Liver (tissue), 3 donors: Measurements from ENCODE around the gene RRM2.
A peak's percentile ranks its signal among the peaks of the same experiment; 100 is the strongest.

Experiments used
- EGR1 ChIP-seq, 2 donors: IDR thresholded peaks; 2 replicates each; pipeline ENCODE4 v1.6.1; 2016 to 2018; ENCODE audit warnings: antibody characterized with exemption in 2 of 2, low read depth in 2 of 2
- FOXA1 ChIP-seq: IDR thresholded peaks from 2 replicates; pipeline ENCODE4 v1.6.1; 2016; ENCODE audit warnings: antibody characterized with exemption
- HNF4A ChIP-seq, 2 donors: conservative IDR thresholded peaks; 2 replicates each; pipeline ENCODE4 v1.6.1; 2016; ENCODE audit warnings: antibody characterized with exemption in 2 of 2, mild to moderate bottlenecking in 2 of 2
- JUND ChIP-seq, 2 donors: IDR thresholded peaks; 2 replicates each; pipeline ENCODE4 v1.6.1; 2016; ENCODE audit warnings: antibody characterized with exemption in 2 of 2
- RAD21 ChIP-seq, 2 donors: IDR thresholded peaks; 2 replicates each; pipeline ENCODE4 v1.6.1; 2016; ENCODE audit warnings: antibody characterized with exemption in 2 of 2, mild to moderate bottlenecking in 2 of 2
- RXRA ChIP-seq, 2 donors: IDR thresholded peaks; 2 replicates each; pipeline ENCODE4 v1.6.1; 2017 to 2018; ENCODE audit warnings: antibody characterized with exemption in 2 of 2, mild to moderate bottlenecking in 1 of 2
- SP1 ChIP-seq: IDR thresholded peaks from 2 replicates; pipeline ENCODE4 v1.6.1; 2018; ENCODE audit warnings: antibody characterized with exemption, mild to moderate bottlenecking
- TAF1 ChIP-seq: conservative IDR thresholded peaks from 2 replicates; pipeline ENCODE4 v1.6.1; 2016; ENCODE audit warnings: antibody characterized with exemption, mild to moderate bottlenecking
- YY1 ChIP-seq: IDR thresholded peaks from 2 replicates; pipeline ENCODE4 v1.6.1; 2016; ENCODE audit warnings: antibody characterized with exemption, mild to moderate bottlenecking
- TF ChIP-seq, protein P1 (sequence below): fragments of 150-350 bp; IDR thresholded peaks from 2 replicates; pipeline ENCODE4 v1.5.1; 2017; ENCODE audit warnings: improper control_type of control experiment, low read depth, low read length; ENCODE audit not compliant: missing input control
- TF ChIP-seq, protein P2 (sequence below): IDR thresholded peaks from 2 replicates; pipeline ENCODE4 v1.6.1; 2016; ENCODE audit warnings: antibody characterized with exemption
- TF ChIP-seq, protein P3 (sequence below): IDR thresholded peaks from 2 replicates; pipeline ENCODE4 v1.6.1; 2016; ENCODE audit warnings: antibody characterized with exemption
- TF ChIP-seq, protein P4 (sequence below): IDR thresholded peaks from 2 replicates; pipeline ENCODE4 v1.6.1; 2016; ENCODE audit warnings: antibody characterized with exemption
- TF ChIP-seq, protein P5 (sequence below): IDR thresholded peaks from 2 replicates; pipeline ENCODE4 v1.6.1; 2016; ENCODE audit warnings: antibody characterized with exemption, mild to moderate bottlenecking
- donor health status: healthy.
- donor health status: healthy.

DNA sequence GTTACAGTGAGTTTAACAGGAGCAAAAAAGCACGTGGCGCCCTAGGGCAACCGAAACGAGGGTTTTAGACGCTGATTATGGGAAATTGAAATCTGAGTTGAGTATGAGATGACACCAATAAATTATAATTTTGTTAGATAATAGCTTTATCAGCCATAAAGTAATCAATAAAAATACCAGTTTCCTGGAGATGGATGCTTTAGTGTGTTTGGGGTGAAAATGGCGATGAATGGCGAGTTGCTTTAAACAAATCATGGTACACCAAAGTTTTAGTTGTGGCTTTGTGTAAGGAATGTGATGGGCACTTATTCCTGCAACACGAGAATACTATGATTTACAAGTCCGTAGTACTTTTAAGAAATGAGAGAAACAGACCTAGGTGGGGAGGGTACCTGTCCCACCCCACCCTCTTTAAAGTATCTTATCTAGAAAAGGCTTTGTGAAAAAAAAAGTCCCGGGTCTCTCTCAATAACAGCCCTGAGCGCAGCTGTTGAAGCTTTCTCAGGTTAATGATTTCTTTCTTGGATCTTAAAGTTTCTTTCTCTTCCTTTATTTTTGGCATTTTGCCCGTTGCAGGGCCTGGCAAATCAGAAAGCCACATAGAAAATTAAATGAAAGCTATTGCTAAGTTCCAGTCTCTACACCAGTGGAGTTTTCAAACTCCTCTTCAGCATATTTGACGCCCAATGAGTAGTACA, 1.5 kb upstream of the RRM2 start:
- TF ChIP-seq, protein P1, sequence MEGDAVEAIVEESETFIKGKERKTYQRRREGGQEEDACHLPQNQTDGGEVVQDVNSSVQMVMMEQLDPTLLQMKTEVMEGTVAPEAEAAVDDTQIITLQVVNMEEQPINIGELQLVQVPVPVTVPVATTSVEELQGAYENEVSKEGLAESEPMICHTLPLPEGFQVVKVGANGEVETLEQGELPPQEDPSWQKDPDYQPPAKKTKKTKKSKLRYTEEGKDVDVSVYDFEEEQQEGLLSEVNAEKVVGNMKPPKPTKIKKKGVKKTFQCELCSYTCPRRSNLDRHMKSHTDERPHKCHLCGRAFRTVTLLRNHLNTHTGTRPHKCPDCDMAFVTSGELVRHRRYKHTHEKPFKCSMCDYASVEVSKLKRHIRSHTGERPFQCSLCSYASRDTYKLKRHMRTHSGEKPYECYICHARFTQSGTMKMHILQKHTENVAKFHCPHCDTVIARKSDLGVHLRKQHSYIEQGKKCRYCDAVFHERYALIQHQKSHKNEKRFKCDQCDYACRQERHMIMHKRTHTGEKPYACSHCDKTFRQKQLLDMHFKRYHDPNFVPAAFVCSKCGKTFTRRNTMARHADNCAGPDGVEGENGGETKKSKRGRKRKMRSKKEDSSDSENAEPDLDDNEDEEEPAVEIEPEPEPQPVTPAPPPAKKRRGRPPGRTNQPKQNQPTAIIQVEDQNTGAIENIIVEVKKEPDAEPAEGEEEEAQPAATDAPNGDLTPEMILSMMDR, result no peak
- TF ChIP-seq, protein P2, sequence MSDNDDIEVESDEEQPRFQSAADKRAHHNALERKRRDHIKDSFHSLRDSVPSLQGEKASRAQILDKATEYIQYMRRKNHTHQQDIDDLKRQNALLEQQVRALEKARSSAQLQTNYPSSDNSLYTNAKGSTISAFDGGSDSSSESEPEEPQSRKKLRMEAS, result peak; percentile 29
- TF ChIP-seq EGR1 (IDR thresholded peaks at IDR 0.05; ENCODE audit: low read depth in 2 of 2) (no peak), FOXA1 (no peak), RAD21 (IDR thresholded peaks at IDR 0.05) (no peak), TAF1 (no peak), YY1 (no peak), SP1 (no peak), JUND (IDR thresholded peaks at IDR 0.05) (no peak), RXRA (IDR thresholded peaks at IDR 0.05) (no peak), HNF4A (conservative IDR thresholded peaks at IDR 0.05) (no peak)
- TF ChIP-seq, protein P3, sequence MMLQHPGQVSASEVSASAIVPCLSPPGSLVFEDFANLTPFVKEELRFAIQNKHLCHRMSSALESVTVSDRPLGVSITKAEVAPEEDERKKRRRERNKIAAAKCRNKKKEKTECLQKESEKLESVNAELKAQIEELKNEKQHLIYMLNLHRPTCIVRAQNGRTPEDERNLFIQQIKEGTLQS, result no peak
- TF ChIP-seq, protein P4, sequence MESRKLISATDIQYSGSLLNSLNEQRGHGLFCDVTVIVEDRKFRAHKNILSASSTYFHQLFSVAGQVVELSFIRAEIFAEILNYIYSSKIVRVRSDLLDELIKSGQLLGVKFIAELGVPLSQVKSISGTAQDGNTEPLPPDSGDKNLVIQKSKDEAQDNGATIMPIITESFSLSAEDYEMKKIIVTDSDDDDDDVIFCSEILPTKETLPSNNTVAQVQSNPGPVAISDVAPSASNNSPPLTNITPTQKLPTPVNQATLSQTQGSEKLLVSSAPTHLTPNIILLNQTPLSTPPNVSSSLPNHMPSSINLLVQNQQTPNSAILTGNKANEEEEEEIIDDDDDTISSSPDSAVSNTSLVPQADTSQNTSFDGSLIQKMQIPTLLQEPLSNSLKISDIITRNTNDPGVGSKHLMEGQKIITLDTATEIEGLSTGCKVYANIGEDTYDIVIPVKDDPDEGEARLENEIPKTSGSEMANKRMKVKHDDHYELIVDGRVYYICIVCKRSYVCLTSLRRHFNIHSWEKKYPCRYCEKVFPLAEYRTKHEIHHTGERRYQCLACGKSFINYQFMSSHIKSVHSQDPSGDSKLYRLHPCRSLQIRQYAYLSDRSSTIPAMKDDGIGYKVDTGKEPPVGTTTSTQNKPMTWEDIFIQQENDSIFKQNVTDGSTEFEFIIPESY, result no peak
- TF ChIP-seq, protein P5, sequence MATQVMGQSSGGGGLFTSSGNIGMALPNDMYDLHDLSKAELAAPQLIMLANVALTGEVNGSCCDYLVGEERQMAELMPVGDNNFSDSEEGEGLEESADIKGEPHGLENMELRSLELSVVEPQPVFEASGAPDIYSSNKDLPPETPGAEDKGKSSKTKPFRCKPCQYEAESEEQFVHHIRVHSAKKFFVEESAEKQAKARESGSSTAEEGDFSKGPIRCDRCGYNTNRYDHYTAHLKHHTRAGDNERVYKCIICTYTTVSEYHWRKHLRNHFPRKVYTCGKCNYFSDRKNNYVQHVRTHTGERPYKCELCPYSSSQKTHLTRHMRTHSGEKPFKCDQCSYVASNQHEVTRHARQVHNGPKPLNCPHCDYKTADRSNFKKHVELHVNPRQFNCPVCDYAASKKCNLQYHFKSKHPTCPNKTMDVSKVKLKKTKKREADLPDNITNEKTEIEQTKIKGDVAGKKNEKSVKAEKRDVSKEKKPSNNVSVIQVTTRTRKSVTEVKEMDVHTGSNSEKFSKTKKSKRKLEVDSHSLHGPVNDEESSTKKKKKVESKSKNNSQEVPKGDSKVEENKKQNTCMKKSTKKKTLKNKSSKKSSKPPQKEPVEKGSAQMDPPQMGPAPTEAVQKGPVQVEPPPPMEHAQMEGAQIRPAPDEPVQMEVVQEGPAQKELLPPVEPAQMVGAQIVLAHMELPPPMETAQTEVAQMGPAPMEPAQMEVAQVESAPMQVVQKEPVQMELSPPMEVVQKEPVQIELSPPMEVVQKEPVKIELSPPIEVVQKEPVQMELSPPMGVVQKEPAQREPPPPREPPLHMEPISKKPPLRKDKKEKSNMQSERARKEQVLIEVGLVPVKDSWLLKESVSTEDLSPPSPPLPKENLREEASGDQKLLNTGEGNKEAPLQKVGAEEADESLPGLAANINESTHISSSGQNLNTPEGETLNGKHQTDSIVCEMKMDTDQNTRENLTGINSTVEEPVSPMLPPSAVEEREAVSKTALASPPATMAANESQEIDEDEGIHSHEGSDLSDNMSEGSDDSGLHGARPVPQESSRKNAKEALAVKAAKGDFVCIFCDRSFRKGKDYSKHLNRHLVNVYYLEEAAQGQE, result peak; percentile 5
